IMR-90 (cell line): ENCODE results near the gene CES4A.

ENCODE experiments used
- CTCF ChIP-seq: conservative IDR thresholded peaks from 2 replicates; pipeline ENCODE4 v1.5.1; 2012; ENCODE audit warnings: mild to moderate bottlenecking, low read depth, low read length, improper control_type of control experiment
- NFE2L2 ChIP-seq: fragments of 150-350 bp; IDR thresholded peaks from 2 replicates; pipeline ENCODE4 v1.6.1; 2016; ENCODE audit warnings: low read depth, mild to moderate bottlenecking, low read length

- TF ChIP-seq CTCF, result no peak
- TF ChIP-seq NFE2L2, result no peak
These were observed 8.6 kb downstream of the CES4A start for GRCh38 chr16:66996983-66997358.
